K562 (cell line): Measurements from ENCODE around the gene YIPF2. TPM values are rescaled to one million over a fixed set of nuclear protein-coding genes. Genes with fewer than 3 reads are reported as not detected.

Source experiments
- NCOR1 ChIP-seq: fragments of 450-650 bp; IDR thresholded peaks from 2 replicates; pipeline ENCODE4 v1.6.1; 2016; ENCODE audit warnings: mild to moderate bottlenecking, moderate library complexity
- POLR2AphosphoS5 ChIP-seq: IDR thresholded peaks from 2 replicates; pipeline ENCODE4 v1.6.1; 2011; ENCODE audit warnings: mild to moderate bottlenecking, low read depth, low read length, moderate library complexity; ENCODE audit not compliant: control insufficient read depth, insufficient read depth
- POLR2H ChIP-seq: IDR thresholded peaks from 2 replicates; pipeline ENCODE4 v1.6.1; 2016; ENCODE audit warnings: missing genetic modification characterization, low read depth, mild to moderate bottlenecking, control low read depth, missing compliant biosample characterization, moderate library complexity
- RFX7 ChIP-seq: fragments of 250-450 bp; sonication (Bioruptor Pico); IDR thresholded peaks from 2 replicates; pipeline ENCODE4 v1.5.1; 2021; ENCODE audit warnings: mild to moderate bottlenecking
- RNF219 ChIP-seq: fragments of 250-450 bp; sonication (Bioruptor Pico); IDR thresholded peaks from 2 replicates; pipeline ENCODE4 v1.5.0; 2022; ENCODE audit warnings: mild to moderate bottlenecking
- SIN3A ChIP-seq, 2 experiments: fragments of 150-350 bp in 1 of 2; IDR thresholded peaks; 2 replicates each; pipeline ENCODE4 v1.6.1; 2011 to 2016; ENCODE audit warnings: borderline replicate concordance in 2 of 2, low read depth in 2 of 2, low read length in 2 of 2, mild to moderate bottlenecking in 2 of 2, moderate library complexity in 2 of 2; ENCODE audit not compliant: control insufficient read depth in 1 of 2
- STAT5A ChIP-seq: IDR thresholded peaks from 2 replicates; pipeline ENCODE4 v1.6.1; 2012; ENCODE audit warnings: low read length, inconsistent platforms, borderline replicate concordance
- polyA plus RNA-seq, 8 experiments: library from polyadenylated mRNA; depleted of rRNA in 4 of 8; stranded (reverse) in 5 of 8; unstranded in 3 of 8; fragments of >200 nt; fragmentation: Nextera tagmentation in 2 of 8; fragmentation: Illumina TruSeq in 1 of 8; extraction: Ambion mirVana in 2 of 8; extraction: Trizol in 1 of 8; gene quantifications; 2 replicates each; pipeline versions ENCODE4 v1.2.1 to v1.2.3, GENCODE V29; 2011 to 2014; ENCODE audit warnings: inconsistent platforms in 1 of 8, missing spikeins in 1 of 8
- total RNA-seq, 7 experiments: library from RNA; depleted of rRNA in 6 of 7; stranded (reverse); fragments of >200 nt in 6 of 7; fragmentation: Illumina TruSeq in 2 of 7; extraction: Trizol in 2 of 7; gene quantifications; 2 replicates each; pipeline versions ENCODE4 v1.2.1 to v1.2.3, GENCODE V29; 2011 to 2021; ENCODE audit warnings: low replicate concordance in 1 of 7
- TF ChIP-seq, protein P1 (sequence below), 2 experiments: fragments of 450-650 bp in 1 of 2; sonication (generic) in 1 of 2; formaldehyde crosslinking in 1 of 2; IDR thresholded peaks; 2 replicates each; pipeline versions ENCODE4 v1.7.1 to v1.9.0; 2016 to 2022; ENCODE audit warnings: inconsistent platforms in 1 of 2, mild to moderate bottlenecking in 1 of 2, missing genetic modification reagents in 1 of 2
- TF ChIP-seq, protein P2 (sequence below), 2 experiments: fragments of 450-650 bp; conservative IDR thresholded peaks; 2 replicates each; pipeline ENCODE4 v1.6.1; 2017; ENCODE audit warnings: mild to moderate bottlenecking in 2 of 2, moderate library complexity in 2 of 2

The YIPF2 gene
- total and polyA plus RNA-seq, 9 of the 15 experiments (the other 6 are each of a cell fraction or from before 2014, with no cell fraction given): 1.3 to 65.2 (median 31.6) TPM

- TF ChIP-seq, protein P1, sequence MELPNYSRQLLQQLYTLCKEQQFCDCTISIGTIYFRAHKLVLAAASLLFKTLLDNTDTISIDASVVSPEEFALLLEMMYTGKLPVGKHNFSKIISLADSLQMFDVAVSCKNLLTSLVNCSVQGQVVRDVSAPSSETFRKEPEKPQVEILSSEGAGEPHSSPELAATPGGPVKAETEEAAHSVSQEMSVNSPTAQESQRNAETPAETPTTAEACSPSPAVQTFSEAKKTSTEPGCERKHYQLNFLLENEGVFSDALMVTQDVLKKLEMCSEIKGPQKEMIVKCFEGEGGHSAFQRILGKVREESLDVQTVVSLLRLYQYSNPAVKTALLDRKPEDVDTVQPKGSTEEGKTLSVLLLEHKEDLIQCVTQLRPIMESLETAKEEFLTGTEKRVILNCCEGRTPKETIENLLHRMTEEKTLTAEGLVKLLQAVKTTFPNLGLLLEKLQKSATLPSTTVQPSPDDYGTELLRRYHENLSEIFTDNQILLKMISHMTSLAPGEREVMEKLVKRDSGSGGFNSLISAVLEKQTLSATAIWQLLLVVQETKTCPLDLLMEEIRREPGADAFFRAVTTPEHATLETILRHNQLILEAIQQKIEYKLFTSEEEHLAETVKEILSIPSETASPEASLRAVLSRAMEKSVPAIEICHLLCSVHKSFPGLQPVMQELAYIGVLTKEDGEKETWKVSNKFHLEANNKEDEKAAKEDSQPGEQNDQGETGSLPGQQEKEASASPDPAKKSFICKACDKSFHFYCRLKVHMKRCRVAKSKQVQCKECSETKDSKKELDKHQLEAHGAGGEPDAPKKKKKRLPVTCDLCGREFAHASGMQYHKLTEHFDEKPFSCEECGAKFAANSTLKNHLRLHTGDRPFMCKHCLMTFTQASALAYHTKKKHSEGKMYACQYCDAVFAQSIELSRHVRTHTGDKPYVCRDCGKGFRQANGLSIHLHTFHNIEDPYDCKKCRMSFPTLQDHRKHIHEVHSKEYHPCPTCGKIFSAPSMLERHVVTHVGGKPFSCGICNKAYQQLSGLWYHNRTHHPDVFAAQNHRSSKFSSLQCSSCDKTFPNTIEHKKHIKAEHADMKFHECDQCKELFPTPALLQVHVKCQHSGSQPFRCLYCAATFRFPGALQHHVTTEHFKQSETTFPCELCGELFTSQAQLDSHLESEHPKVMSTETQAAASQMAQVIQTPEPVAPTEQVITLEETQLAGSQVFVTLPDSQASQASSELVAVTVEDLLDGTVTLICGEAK (IDR thresholded peaks at IDR 0.05): no peak
- TF ChIP-seq, protein P1 (CRISPR knock-in tag; IDR thresholded peaks at IDR 0.05): no peak
- no peak for TF ChIP-seq RNF219 (CRISPR knock-in tag)
- peak; percentile 62; the same call in 1 of the 2 replicates for TF ChIP-seq STAT5A
- TF ChIP-seq, protein P2, sequence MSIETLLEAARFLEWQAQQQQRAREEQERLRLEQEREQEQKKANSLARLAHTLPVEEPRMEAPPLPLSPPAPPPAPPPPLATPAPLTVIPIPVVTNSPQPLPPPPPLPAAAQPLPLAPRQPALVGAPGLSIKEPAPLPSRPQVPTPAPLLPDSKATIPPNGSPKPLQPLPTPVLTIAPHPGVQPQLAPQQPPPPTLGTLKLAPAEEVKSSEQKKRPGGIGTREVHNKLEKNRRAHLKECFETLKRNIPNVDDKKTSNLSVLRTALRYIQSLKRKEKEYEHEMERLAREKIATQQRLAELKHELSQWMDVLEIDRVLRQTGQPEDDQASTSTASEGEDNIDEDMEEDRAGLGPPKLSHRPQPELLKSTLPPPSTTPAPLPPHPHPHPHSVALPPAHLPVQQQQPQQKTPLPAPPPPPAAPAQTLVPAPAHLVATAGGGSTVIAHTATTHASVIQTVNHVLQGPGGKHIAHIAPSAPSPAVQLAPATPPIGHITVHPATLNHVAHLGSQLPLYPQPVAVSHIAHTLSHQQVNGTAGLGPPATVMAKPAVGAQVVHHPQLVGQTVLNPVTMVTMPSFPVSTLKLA (conservative IDR thresholded peaks at IDR 0.05): peak; percentile 24 to 61; a peak in 3 of 4 replicates
- TF ChIP-seq NCOR1: 0 out of 2 replicates have a peak, but pooled peaks have one; percentile 40
- peak; percentile 74 for TF ChIP-seq POLR2AphosphoS5
- no peak for TF ChIP-seq RFX7
- no peak for TF ChIP-seq POLR2H (tag)
- no peak for TF ChIP-seq SIN3A (IDR thresholded peaks at IDR 0.05; ENCODE audit: borderline replicate concordance in 2 of 2, control insufficient read depth in 1 of 2, low read depth in 2 of 2, low read length in 2 of 2)
Observed at GRCh38 chr19:10935371-10936059, 7.1 kb upstream of the YIPF2 start (continued).
